K562 (cell line): ENCODE results near the gene CDX1. TPM values are rescaled to one million over a fixed set of nuclear protein-coding genes. Genes with fewer than 3 reads are reported as not detected.

Source experiments
- ATAC-seq: fragments of 200-7000 bp; cut with Tn5 transposase; 3 replicates; pipeline ENCODE4 v1.9.1; 2020; ENCODE audit warnings: moderate library complexity
- BruUV-seq: library from RNA; stranded (reverse); fragments of 400-500 nt; replicated peaks from 2 replicates; lab custom pipeline; 2021; lab: Mats Ljungman, UMichigan
- CTCF ChIA-PET: fragments of 300-600 bp; formaldehyde crosslinking; extraction: SDS; loops from one replicate; lab custom pipeline; 2021; ENCODE audit warnings: low intra/inter-chr PET ratio; lab: Yijun Ruan, JAX
- POLR2A ChIA-PET: fragments of 300-600, 350-650 bp; sonication (Branson Sonifier 250); formaldehyde crosslinking; extraction: SDS; loops from one replicate; lab custom pipeline; 2021; ENCODE audit warnings: antibody characterized with exemption, inconsistent platforms; lab: Yijun Ruan, JAX
- DNase-seq, 4 experiments: peaks; one replicate each; pipeline versions ENCODE4 v3.0.0 to v3.0.0-alpha.2; 2011 to 2018; ENCODE audit warnings: low spot score in 3 of 4, mixed read lengths in 3 of 4; ENCODE audit errors: extremely low read depth in 1 of 4
- FAIRE-seq: peaks from 2 replicates; lab custom pipeline; 2011; peaks lifted over from hg19 to GRCh38; lab: Jason Lieb, UNC
- H2AFZ ChIP-seq: 2 replicates; pipeline ENCODE4 v1.6.0; 2011; ENCODE audit warnings: low read depth, low read length, control low read depth, inconsistent platforms
- H3K27ac ChIP-seq: fragments of 200-600 bp; 3 replicates; pipeline ENCODE4 v1.8.0; 2011; ENCODE audit warnings: low read depth, mild to moderate bottlenecking, control low read depth, inconsistent platforms, low read length, moderate library complexity, mixed read lengths; ENCODE audit errors: extremely low read depth
- H3K27me3 ChIP-seq, 2 experiments: fragments of 300-600 bp in 1 of 2; 2 replicates in 1 of 2; 3 replicates in 1 of 2; pipeline versions ENCODE4 v1.6.0 to v1.8.0; 2011; ENCODE audit warnings: inconsistent platforms in 2 of 2, low read length in 2 of 2, mild to moderate bottlenecking in 1 of 2, mixed read lengths in 1 of 2, moderate library complexity in 1 of 2; ENCODE audit not compliant: control insufficient read depth in 2 of 2, insufficient read depth in 2 of 2
- H3K36me3 ChIP-seq: fragments of 300-600 bp; 3 replicates; pipeline ENCODE4 v1.8.0; 2011; ENCODE audit warnings: mild to moderate bottlenecking, low read length, inconsistent platforms; ENCODE audit not compliant: control insufficient read depth, insufficient read depth
- H3K4me1 ChIP-seq, 2 experiments: fragments of 200-600 bp in 1 of 2; replicated peaks in 1 of 2; 2 replicates in 1 of 2; 3 replicates in 1 of 2; pipeline versions ENCODE4 v1.5.1 to v1.8.0; 2011; ENCODE audit warnings: inconsistent platforms in 2 of 2, low read length in 2 of 2, mild to moderate bottlenecking in 1 of 2, mixed read lengths in 1 of 2, moderate library complexity in 1 of 2; ENCODE audit not compliant: control insufficient read depth in 2 of 2, insufficient read depth in 2 of 2
- H3K4me2 ChIP-seq: 2 replicates; pipeline ENCODE4 v1.6.1; 2011; ENCODE audit warnings: low read length, control low read depth, inconsistent platforms, mixed read lengths; ENCODE audit not compliant: insufficient read depth
- H3K4me3 ChIP-seq: fragments of 200-600 bp; sonication (generic), shearing (Covaris generic); 2 replicates; pipeline ENCODE4 v1.5.1; 2016; ENCODE audit warnings: control low read depth, inconsistent platforms
- H3K79me2 ChIP-seq: fragments of 200-600 bp; 3 replicates; pipeline ENCODE4 v1.8.0; 2011; ENCODE audit warnings: low read length, inconsistent platforms; ENCODE audit not compliant: control insufficient read depth, insufficient read depth
- H3K9ac ChIP-seq, 2 experiments: 2 replicates each; pipeline versions ENCODE4 v1.6.0 to v1.6.1; 2011; ENCODE audit warnings: low read depth in 2 of 2, low read length in 2 of 2, control low read depth in 1 of 2, inconsistent platforms in 1 of 2, mild to moderate bottlenecking in 1 of 2, mixed read lengths in 1 of 2; ENCODE audit not compliant: insufficient read depth in 1 of 2
- H3K9me1 ChIP-seq: one replicate; pipeline ENCODE4 v1.6.0; 2011; ENCODE audit warnings: inconsistent platforms, mild to moderate bottlenecking, low read length, moderate library complexity; ENCODE audit not compliant: control insufficient read depth, insufficient read depth
- H3K9me3 ChIP-seq: replicated peaks from 2 replicates; pipeline ENCODE4 v1.5.1; 2011; ENCODE audit warnings: low read depth, low read length, inconsistent platforms; ENCODE audit not compliant: control insufficient read depth, insufficient read depth
- H4K20me1 ChIP-seq: replicated peaks from 2 replicates; pipeline ENCODE4 v1.6.1; 2011; ENCODE audit warnings: low read length, inconsistent platforms, mixed read lengths; ENCODE audit not compliant: control insufficient read depth, insufficient read depth
- ARNT ChIP-seq, 2 experiments: fragments of 450-650 bp; IDR thresholded peaks; 2 replicates each; pipeline ENCODE4 v1.6.1; 2016; ENCODE audit warnings: mild to moderate bottlenecking in 1 of 2
- CBFB ChIP-seq: sonication (generic); formaldehyde crosslinking; IDR thresholded peaks from 2 replicates; pipeline ENCODE4 v1.4.0; 2020; ENCODE audit warnings: mild to moderate bottlenecking, missing genetic modification reagents
- CC2D1A ChIP-seq: fragments of 450-650 bp; IDR thresholded peaks from 2 replicates; pipeline ENCODE4 v1.6.1; 2017; ENCODE audit warnings: mild to moderate bottlenecking
- CTCFL ChIP-seq: IDR thresholded peaks from 2 replicates; pipeline ENCODE4 v1.6.1; 2011; ENCODE audit warnings: borderline replicate concordance, low read depth, mild to moderate bottlenecking, moderate library complexity, low read length; ENCODE audit not compliant: insufficient read depth, poor library complexity, severe bottlenecking
- ELF4 ChIP-seq: fragments of 450-650 bp; formaldehyde crosslinking; IDR thresholded peaks from 2 replicates; pipeline ENCODE4 v1.4.0; 2022; ENCODE audit warnings: missing genetic modification characterization
- ESRRB ChIP-seq: fragments of 250-450 bp; sonication (Bioruptor Pico); IDR thresholded peaks from 2 replicates; pipeline ENCODE4 v1.5.0; 2020; ENCODE audit warnings: mild to moderate bottlenecking, moderate library complexity, borderline replicate concordance
- FOXJ2 ChIP-seq: fragments of 200-800 bp; sonication (Bioruptor generic); IDR thresholded peaks from 2 replicates; pipeline ENCODE4 v1.6.1; 2016; ENCODE audit warnings: missing genetic modification characterization, missing compliant biosample characterization
- PURB ChIP-seq: sonication (generic); formaldehyde crosslinking; IDR thresholded peaks from 2 replicates; pipeline ENCODE4 v1.9.0; 2021; ENCODE audit warnings: low read depth, mild to moderate bottlenecking, missing genetic modification reagents
- RBM22 ChIP-seq: fragments of 200-400 bp; formaldehyde crosslinking; IDR thresholded peaks from 2 replicates; pipeline ENCODE4 v1.6.1; 2018; ENCODE audit warnings: low read length, low read depth; ENCODE audit not compliant: poor library complexity, severe bottlenecking
- SAFB ChIP-seq: fragments of 200-400 bp; formaldehyde crosslinking; IDR thresholded peaks from 2 replicates; pipeline ENCODE4 v1.6.1; 2017; ENCODE audit warnings: low read depth, low read length, borderline replicate concordance
- SMARCC2 ChIP-seq: fragments of 450-650 bp; IDR thresholded peaks from 2 replicates; pipeline ENCODE4 v1.6.1; 2017; ENCODE audit warnings: antibody characterized with exemption, moderate library complexity, mild to moderate bottlenecking, low read depth
- ZBED1 ChIP-seq: IDR thresholded peaks from 2 replicates; pipeline ENCODE4 v1.6.1; 2014
- ZNF431 ChIP-seq: sonication (generic); formaldehyde crosslinking; IDR thresholded peaks from 2 replicates; pipeline ENCODE4 v1.8.0; 2022; ENCODE audit warnings: mild to moderate bottlenecking, missing genetic modification reagents
- ZNF707 ChIP-seq: fragments of 250-450 bp; sonication (Bioruptor Pico); conservative IDR thresholded peaks from 2 replicates; pipeline ENCODE4 v1.8.0; 2022; ENCODE audit warnings: inconsistent platforms, mild to moderate bottlenecking, moderate library complexity
- WGBS: fragments of 100-300 bp; shearing (Covaris generic); methylation state at CpG from one replicate; pipeline ENCODE4 v1.1.6; 2016; ENCODE audit warnings: low coverage, mixed read lengths; ENCODE audit not compliant: insufficient coverage; ENCODE audit errors: missing lambda C conversion rate; 5-methylcytosine and 5-hydroxymethylcytosine counted together
- in situ Hi-C: fragments of 300-500 bp; cut with MboI; formaldehyde crosslinking; loops from 4 replicates; pipeline ENCODE4 v1.15.0; 2018; ENCODE audit warnings: inconsistent platforms, mixed read lengths
- intact Hi-C: fragments of 100-400 bp; cut with micrococcal nuclease; formaldehyde crosslinking; loops from 2 replicates; pipeline ENCODE4 v1.14.2; 2022
- polyA plus RNA-seq, 8 experiments: library from polyadenylated mRNA; depleted of rRNA in 4 of 8; stranded (reverse) in 5 of 8; unstranded in 3 of 8; fragments of >200 nt; fragmentation: Nextera tagmentation in 2 of 8; fragmentation: Illumina TruSeq in 1 of 8; extraction: Ambion mirVana in 2 of 8; extraction: Trizol in 1 of 8; gene quantifications; 2 replicates each; pipeline versions ENCODE4 v1.2.1 to v1.2.3, GENCODE V29; 2011 to 2014; ENCODE audit warnings: inconsistent platforms in 1 of 8, missing spikeins in 1 of 8
- total RNA-seq, 7 experiments: library from RNA; depleted of rRNA in 6 of 7; stranded (reverse); fragments of >200 nt in 6 of 7; fragmentation: Illumina TruSeq in 2 of 7; extraction: Trizol in 2 of 7; gene quantifications; 2 replicates each; pipeline versions ENCODE4 v1.2.1 to v1.2.3, GENCODE V29; 2011 to 2021; ENCODE audit warnings: low replicate concordance in 1 of 7

CDX1 gene
- total and polyA plus RNA-seq, 9 of the 15 experiments (the other 6 are each of a cell fraction or from before 2014, with no cell fraction given) = 0.06 to 0.16 TPM; not detected in 7

GRCh38 chr5:150141544-150142184 lies 24.9 kb upstream of the CDX1 start:
- FAIRE-seq (no peak), DNase-seq (no peak), ATAC-seq (no peak)
- no peak overlapping the region for H3K4me3 ChIP-seq
- H3K36me3 ChIP-seq = no peaks in the 10 kb centered on the region
- H3K4me2 ChIP-seq = peak overlapping the region; percentile 30; the same call in 1 of the 2 replicates
- no TSS peak for BruUV-seq
- H3K9me3 ChIP-seq = no peaks in the 10 kb centered on the region
- CTCF ChIA-PET = no interaction called here
- peak overlapping the region in 1 of 2 experiments; percentile 72; a peak in 1 of 4 replicates for H3K9ac ChIP-seq
- POLR2A ChIA-PET = interaction anchor here (0.6 kb wide), 1 partner anchor 32 kb away, joined by 3 read pairs; no protein-coding TSS in a partner anchor
- H3K27me3 ChIP-seq = peaks cover 0 to 8% of the 10 kb centered on the region in 2 experiments; a peak in 1 of 5 replicates
- in situ Hi-C loops = no loop called here
- H3K4me1 ChIP-seq = peaks cover 30 to 40% of the 10 kb centered on the region in 2 experiments
- no peak overlapping the region; the same call in 2 of the 3 replicates for H3K27ac ChIP-seq
- TF ChIP-seq FOXJ2 (tag) (no peak), SMARCC2 (no peak), ESRRB (CRISPR knock-in tag) (no peak), ZBED1 (no peak), CBFB (CRISPR knock-in tag) (no peak), ZNF707 (CRISPR knock-in tag) (no peak), SAFB (no peak), ZNF431 (no peak), PURB (CRISPR knock-in tag) (no peak), ELF4 (CRISPR knock-in tag) (no peak), CTCFL (no peak), ARNT (IDR thresholded peaks at IDR 0.05) (no peak), CC2D1A (no peak), RBM22 (no peak)
- peak overlapping the region; percentile 78 for H2AFZ ChIP-seq
- no peaks in the 10 kb centered on the region for H3K79me2 ChIP-seq
- no peaks in the 10 kb centered on the region for H3K9me1 ChIP-seq
- intact Hi-C loops = no loop called here
- 65% methylated on average over 8 of the region's 9 CpGs for WGBS
- no peaks in the 10 kb centered on the region for H4K20me1 ChIP-seq
